CD14-positive monocyte (primary cell): ENCODE measurements around the gene ESPN. TPM values are rescaled to one million over a fixed set of nuclear protein-coding genes. Genes with fewer than 3 reads are reported as not detected.

Source experiments
- DNase-seq, 3 donors: peaks; one replicate each; pipeline ENCODE4 v3.0.0-alpha.2; 2011 to 2022
- H2AFZ ChIP-seq: 2 replicates; pipeline ENCODE4 v1.6.0; 2012; ENCODE audit warnings: mild to moderate bottlenecking, low read depth, low read length, inconsistent platforms; ENCODE audit not compliant: insufficient read depth, poor library complexity, severe bottlenecking
- H3K27ac ChIP-seq, 2 donors: 1 replicate in 1 of 2; 2 replicates in 1 of 2; pipeline ENCODE4 v1.5.1; 2012 to 2013; ENCODE audit warnings: low read length in 2 of 2, control low read depth in 1 of 2, inconsistent platforms in 1 of 2, low read depth in 1 of 2, mild to moderate bottlenecking in 1 of 2
- H3K27me3 ChIP-seq, 2 donors: one replicate each; pipeline versions ENCODE4 v1.6.0 to v1.6.1; 2011 to 2013; ENCODE audit warnings: low read length in 2 of 2; ENCODE audit not compliant: control insufficient read depth in 2 of 2, insufficient read depth in 2 of 2
- H3K36me3 ChIP-seq, 2 donors: replicated peaks in 1 of 2; 1 replicate in 1 of 2; 2 replicates in 1 of 2; pipeline versions ENCODE4 v1.5.1 to v1.6.1; 2012 to 2013; ENCODE audit warnings: low read length in 2 of 2, control low read depth in 1 of 2, inconsistent platforms in 1 of 2, mild to moderate bottlenecking in 1 of 2; ENCODE audit not compliant: insufficient read depth in 2 of 2, control insufficient read depth in 1 of 2
- H3K4me1 ChIP-seq, 2 donors: 1 replicate in 1 of 2; 2 replicates in 1 of 2; pipeline versions ENCODE4 v1.5.1 to v1.6.1; 2012 to 2013; ENCODE audit warnings: low read length in 2 of 2, control low read depth in 1 of 2, inconsistent platforms in 1 of 2, mild to moderate bottlenecking in 1 of 2, moderate library complexity in 1 of 2; ENCODE audit not compliant: insufficient read depth in 2 of 2, control insufficient read depth in 1 of 2
- H3K4me2 ChIP-seq: replicated peaks from 2 replicates; pipeline ENCODE3; 2012; ENCODE audit warnings: low read length, moderate library complexity, mild to moderate bottlenecking; ENCODE audit not compliant: poor library complexity, severe bottlenecking; ENCODE audit errors: extremely low read depth
- H3K4me3 ChIP-seq, 3 experiments: fragments of 200-600 bp in 1 of 3; sonication (generic) in 1 of 3; replicated peaks in 1 of 3; 1 replicate in 2 of 3; 2 replicates in 1 of 3; pipeline ENCODE4 v1.5.1; 2011 to 2013; ENCODE audit warnings: low read length in 3 of 3, mild to moderate bottlenecking in 3 of 3, control low read depth in 2 of 3, low read depth in 2 of 3, inconsistent platforms in 1 of 3, moderate library complexity in 1 of 3
- H3K79me2 ChIP-seq: 2 replicates; pipeline ENCODE4 v1.6.0; 2012; ENCODE audit warnings: mild to moderate bottlenecking, control low read depth, inconsistent platforms, low read length, moderate library complexity; ENCODE audit not compliant: insufficient read depth
- H3K9ac ChIP-seq: 2 replicates; pipeline ENCODE4 v1.6.0; 2017; ENCODE audit warnings: low read length, mild to moderate bottlenecking; ENCODE audit not compliant: insufficient read depth, poor library complexity, severe bottlenecking
- H3K9me3 ChIP-seq, 2 donors: replicated peaks in 1 of 2; 1 replicate in 1 of 2; 2 replicates in 1 of 2; pipeline versions ENCODE4 v1.5.1 to v1.6.1; 2012 to 2013; ENCODE audit warnings: low read length in 2 of 2, control low read depth in 1 of 2; ENCODE audit not compliant: control insufficient read depth in 1 of 2, insufficient read depth in 1 of 2
- H4K20me1 ChIP-seq: 2 replicates; pipeline ENCODE4 v1.6.0; 2012; ENCODE audit warnings: mild to moderate bottlenecking, low read length, control low read depth, moderate library complexity; ENCODE audit not compliant: insufficient read depth
- H3K27ac Mint-ChIP-seq, 7 donors: one replicate each; pipeline ENCODE4 v1.8.0; 2020; ENCODE audit warnings: mild to moderate bottlenecking in 7 of 7, mixed read lengths in 7 of 7, moderate library complexity in 6 of 7, inconsistent platforms in 2 of 7
- H3K27me3 Mint-ChIP-seq, 3 donors: one replicate each; pipeline ENCODE4 v1.8.0; 2021 to 2022; ENCODE audit warnings: low read depth in 3 of 3, mild to moderate bottlenecking in 3 of 3, mixed read lengths in 3 of 3, moderate library complexity in 3 of 3, inconsistent platforms in 1 of 3
- H3K36me3 Mint-ChIP-seq, 2 donors: one replicate each; pipeline ENCODE4 v1.8.0; 2020; ENCODE audit warnings: mixed read lengths in 2 of 2, inconsistent platforms in 1 of 2, mild to moderate bottlenecking in 1 of 2
- H3K4me1 Mint-ChIP-seq: one replicate; pipeline ENCODE4 v1.8.0; 2020; ENCODE audit warnings: mild to moderate bottlenecking, mixed read lengths
- H3K4me3 Mint-ChIP-seq, 2 donors: one replicate each; pipeline ENCODE4 v1.8.0; 2020; ENCODE audit warnings: mild to moderate bottlenecking in 2 of 2, mixed read lengths in 2 of 2, moderate library complexity in 1 of 2
- H3K9me3 Mint-ChIP-seq, 7 donors: one replicate each; pipeline ENCODE4 v1.8.0; 2020 to 2022; ENCODE audit warnings: mixed read lengths in 7 of 7, mild to moderate bottlenecking in 6 of 7, moderate library complexity in 6 of 7, inconsistent platforms in 2 of 7
- WGBS: methylation state at CpG from one replicate; pipeline ENCODE4 v1.1.5; 2013; ENCODE audit warnings: missing lambda C conversion rate; ENCODE audit not compliant: insufficient coverage; 5-methylcytosine and 5-hydroxymethylcytosine counted together
- intact Hi-C, 2 donors: fragments of 100-400 bp; cut with micrococcal nuclease; formaldehyde crosslinking; loops; one replicate each; pipeline versions ENCODE4 v1.15.0 to v1.15.1; 2023
- polyA plus RNA-seq, 3 donors: library from polyadenylated mRNA; depleted of rRNA in 1 of 3; unstranded in 2 of 3; stranded (reverse) in 1 of 3; fragments of 300-500 nt in 2 of 3; fragments of >200 nt in 1 of 3; fragmentation: Illumina TruSeq in 2 of 3; gene quantifications; 1 replicate in 2 of 3; 2 replicates in 1 of 3; pipeline ENCODE4 v1.2.3, GENCODE V29; 2012 to 2021
- TF ChIP-seq, protein P1 (sequence below): fragments of 200-600 bp; IDR thresholded peaks from one replicate; pipeline ENCODE4 v1.8.0; 2022; ENCODE audit warnings: antibody characterized with exemption, mild to moderate bottlenecking

The ESPN gene
- polyA plus RNA-seq, 3 donors = not detected

DNA sequence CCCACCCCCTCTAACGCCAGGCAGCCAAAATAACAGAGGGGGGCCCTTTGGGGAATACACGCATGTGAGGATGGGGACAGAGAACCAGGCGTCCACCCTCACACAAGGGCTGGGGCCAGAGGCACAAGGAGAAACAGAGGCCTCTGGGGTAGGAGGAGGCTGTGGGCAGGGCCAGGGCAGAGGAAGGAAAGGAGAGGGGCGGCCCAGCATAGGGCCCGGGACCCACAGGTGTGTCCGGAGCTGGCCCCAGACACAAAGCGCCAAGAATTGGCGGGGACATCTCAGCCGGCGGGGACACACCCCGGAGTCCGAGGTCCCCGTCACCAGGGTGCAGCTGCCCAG, 60.2 kb downstream of the ESPN start:
- no peak overlapping the region for H3K4me3 ChIP-seq
- intact Hi-C loops = loop anchor here in 1 of 2 donors (2.0 to 5.0 kb wide), 2 partner anchors 162 to 733 kb away; no protein-coding TSS in a partner anchor
- no peak overlapping the region for H3K27ac Mint-ChIP-seq
- H3K27me3 ChIP-seq = peaks cover 5 to 43% of the 10 kb centered on the region in 2 donors
- H3K4me1 ChIP-seq = peaks cover 0 to under 1% of the 10 kb centered on the region in 2 donors
- peaks cover 2% of the 10 kb centered on the region for H3K4me1 Mint-ChIP-seq
- H3K36me3 Mint-ChIP-seq = no peaks in the 10 kb centered on the region
- TF ChIP-seq, protein P1, sequence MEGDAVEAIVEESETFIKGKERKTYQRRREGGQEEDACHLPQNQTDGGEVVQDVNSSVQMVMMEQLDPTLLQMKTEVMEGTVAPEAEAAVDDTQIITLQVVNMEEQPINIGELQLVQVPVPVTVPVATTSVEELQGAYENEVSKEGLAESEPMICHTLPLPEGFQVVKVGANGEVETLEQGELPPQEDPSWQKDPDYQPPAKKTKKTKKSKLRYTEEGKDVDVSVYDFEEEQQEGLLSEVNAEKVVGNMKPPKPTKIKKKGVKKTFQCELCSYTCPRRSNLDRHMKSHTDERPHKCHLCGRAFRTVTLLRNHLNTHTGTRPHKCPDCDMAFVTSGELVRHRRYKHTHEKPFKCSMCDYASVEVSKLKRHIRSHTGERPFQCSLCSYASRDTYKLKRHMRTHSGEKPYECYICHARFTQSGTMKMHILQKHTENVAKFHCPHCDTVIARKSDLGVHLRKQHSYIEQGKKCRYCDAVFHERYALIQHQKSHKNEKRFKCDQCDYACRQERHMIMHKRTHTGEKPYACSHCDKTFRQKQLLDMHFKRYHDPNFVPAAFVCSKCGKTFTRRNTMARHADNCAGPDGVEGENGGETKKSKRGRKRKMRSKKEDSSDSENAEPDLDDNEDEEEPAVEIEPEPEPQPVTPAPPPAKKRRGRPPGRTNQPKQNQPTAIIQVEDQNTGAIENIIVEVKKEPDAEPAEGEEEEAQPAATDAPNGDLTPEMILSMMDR = no peak
- H3K9me3 ChIP-seq = no peaks in the 10 kb centered on the region
- peaks cover 0 to 6% (median 0%) of the 10 kb centered on the region in 7 donors for H3K9me3 Mint-ChIP-seq
- H2AFZ ChIP-seq = no peak overlapping the region
- H4K20me1 ChIP-seq = no peaks in the 10 kb centered on the region
- peaks cover 32 to 67% (median 47%) of the 10 kb centered on the region in 3 donors for H3K27me3 Mint-ChIP-seq
- WGBS = 3% methylated on average over 10 of the region's 13 CpGs
- no peak overlapping the region for H3K27ac ChIP-seq
- peak overlapping the region in 1 of 2 donors; percentile 80 for H3K4me3 Mint-ChIP-seq
- no peak overlapping the region for H3K9ac ChIP-seq
- no peak overlapping the region for H3K4me2 ChIP-seq
- no peak for DNase-seq
- no peaks in the 10 kb centered on the region for H3K79me2 ChIP-seq
- H3K36me3 ChIP-seq = no peaks in the 10 kb centered on the region

DNA sequence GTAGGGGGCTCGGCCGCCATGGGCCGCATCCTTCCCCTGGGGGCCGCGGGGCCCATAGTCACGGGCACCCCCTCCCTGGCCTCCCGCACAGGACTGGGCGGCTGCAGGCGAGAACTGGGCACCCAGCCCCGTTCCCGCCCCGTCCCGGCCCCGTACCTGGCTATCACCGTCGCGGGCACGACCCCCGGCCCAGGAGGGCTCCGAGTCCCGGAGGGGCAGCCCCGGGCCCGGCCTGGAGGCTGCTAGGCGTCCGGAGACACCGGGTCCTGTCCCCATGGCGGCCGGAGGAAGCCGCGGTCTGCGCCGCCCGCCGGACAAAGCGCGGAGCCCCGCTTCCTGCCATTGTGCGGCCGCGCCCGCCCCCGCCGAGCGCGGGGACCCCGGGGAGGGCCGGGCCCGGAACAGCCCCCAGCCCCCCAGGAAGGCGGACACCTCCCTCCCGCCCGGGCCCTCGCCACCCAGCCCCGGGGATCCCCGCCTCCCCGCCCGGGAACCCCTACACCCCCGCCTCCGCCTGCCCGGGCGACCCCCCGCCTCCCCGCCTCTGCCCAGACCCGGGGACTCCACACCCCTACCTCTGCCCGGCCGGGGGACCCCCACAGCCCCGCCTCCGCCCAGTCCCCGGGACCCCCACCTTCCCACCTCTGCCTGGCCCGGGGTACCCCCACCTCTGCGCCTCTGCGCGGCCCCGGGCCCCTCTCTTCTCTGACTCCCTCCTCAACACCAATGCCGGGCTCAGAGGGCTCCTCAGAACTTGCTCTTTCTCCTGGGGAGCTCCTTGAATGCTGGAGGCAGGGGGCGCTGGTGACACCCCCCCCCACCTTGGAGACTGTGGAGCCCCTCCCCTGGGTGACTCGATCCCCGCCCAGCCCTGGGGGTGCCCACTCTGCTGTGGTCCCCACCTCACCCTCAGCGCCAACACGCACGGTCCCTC, 60.9 kb downstream of the ESPN start:
- Histone ChIP-seq H3K4me1 (peaks cover 5 to 7% of the 10 kb centered on the region in 2 donors), H3K36me3 (no peaks in the 10 kb centered on the region), H4K20me1 (no peaks in the 10 kb centered on the region), H3K9ac (no peak overlapping the region), H3K27ac (no peak overlapping the region), H3K4me2 (no peak overlapping the region), H3K9me3 (no peaks in the 10 kb centered on the region), H3K27me3 (peaks cover 5 to 50% of the 10 kb centered on the region in 2 donors), H3K4me3 (no peak overlapping the region), H2AFZ (no peak overlapping the region), H3K79me2 (no peaks in the 10 kb centered on the region)
- H3K9me3 Mint-ChIP-seq = peaks cover 0 to 6% (median 0%) of the 10 kb centered on the region in 7 donors
- DNase-seq = no peak
- intact Hi-C loops = loop anchor here (1.0 to 5.0 kb wide), 3 partner anchors 161 to 732 kb away; no protein-coding TSS in a partner anchor
- H3K4me1 Mint-ChIP-seq = peaks cover 5% of the 10 kb centered on the region
- H3K27me3 Mint-ChIP-seq = peaks cover 38 to 71% (median 54%) of the 10 kb centered on the region in 3 donors
- H3K27ac Mint-ChIP-seq = no peak overlapping the region
- WGBS = under 1% methylated on average over 63 of the region's 80 CpGs
- TF ChIP-seq, protein P1 = no peak
- H3K36me3 Mint-ChIP-seq = no peaks in the 10 kb centered on the region
- peak overlapping the region in 1 of 2 donors; percentile 42 for H3K4me3 Mint-ChIP-seq
